Epidermal melanocyte (primary cell): ENCODE measurements around the gene SFXN4.
"Not testable (repeated sequence)": the region's sequence is repeated elsewhere in the genome, so short reads cannot be mapped to it uniquely, and the experiment has no call there.

Source experiments
- DNase-seq: peaks from one replicate; pipeline ENCODE4 v3.0.0; 2011; ENCODE audit warnings: low spot score; ENCODE audit not compliant: insufficient read length

SFXN4 gene

DNA sequence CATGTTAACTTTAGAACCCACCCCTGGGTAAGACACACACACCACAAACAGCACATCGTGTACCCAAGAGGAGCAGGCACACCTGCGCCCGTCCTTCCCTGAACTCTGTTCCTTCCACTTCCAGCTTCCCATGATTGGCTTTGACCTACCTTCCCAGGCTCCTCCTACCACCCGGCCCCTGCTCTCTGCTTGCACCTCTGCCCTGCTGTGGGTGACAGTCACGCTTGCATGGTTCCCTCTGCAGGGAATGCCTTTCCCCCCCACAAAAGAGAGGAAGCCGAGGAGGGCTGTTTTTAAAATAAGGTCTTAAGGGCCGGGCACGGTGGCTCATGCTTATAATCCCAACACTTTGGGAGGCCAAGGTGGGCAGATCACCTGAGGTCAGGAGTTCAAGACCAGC lies 16.4 kb downstream of the SFXN4 start:
- no peak for DNase-seq

DNA sequence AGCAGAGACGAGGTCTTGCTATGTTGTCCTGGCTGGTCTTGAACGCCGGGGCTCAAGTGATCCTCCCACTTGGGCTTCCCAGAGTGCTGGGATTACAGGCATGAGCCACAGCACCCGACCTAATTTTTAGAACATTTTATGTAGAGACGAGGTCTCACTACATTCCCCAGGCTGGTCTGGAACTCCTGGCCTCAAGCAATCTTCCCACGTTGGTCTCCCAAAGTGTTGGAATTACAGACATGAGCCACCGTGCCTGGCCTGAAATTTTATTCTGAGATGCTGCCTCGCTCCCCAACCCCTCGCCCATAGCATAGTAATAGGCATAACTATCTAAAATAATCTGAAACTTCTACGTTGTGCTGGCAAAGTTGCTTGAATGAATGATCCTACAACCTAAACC lies 21.9 kb downstream of the SFXN4 start:
- DNase-seq: no peak

DNA sequence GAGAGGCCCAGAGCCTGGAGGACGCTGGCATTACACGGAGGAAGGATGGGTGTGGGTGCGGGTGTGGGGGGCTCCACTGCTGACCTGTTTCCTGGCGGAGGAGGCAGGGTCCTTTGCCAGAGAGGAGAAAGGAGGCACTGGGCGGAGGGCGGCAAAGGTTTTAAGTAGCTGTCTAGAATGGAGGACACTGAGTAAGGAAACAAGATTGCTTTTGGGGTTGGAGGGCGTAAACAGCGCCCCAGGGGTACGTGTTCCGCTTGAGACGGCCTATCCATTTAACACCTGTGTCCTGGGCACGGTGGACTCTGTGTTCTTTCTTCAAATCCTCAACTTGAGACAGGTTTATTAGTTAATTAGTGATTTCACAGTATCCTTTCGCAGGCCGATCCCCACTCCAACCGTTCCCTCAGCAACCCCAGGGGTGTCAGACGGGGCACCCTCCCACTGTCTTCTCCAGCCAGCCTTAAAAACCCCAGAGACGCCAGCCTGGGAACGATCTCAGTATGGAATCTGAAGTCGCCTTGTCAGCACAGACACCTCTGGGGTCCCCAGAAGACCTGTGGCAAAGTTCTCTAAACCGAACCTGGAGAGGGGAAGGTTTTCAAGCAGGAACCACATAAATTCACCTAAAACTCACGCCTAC lies 24.8 kb downstream of the SFXN4 start:
- DNase-seq: no peak

DNA sequence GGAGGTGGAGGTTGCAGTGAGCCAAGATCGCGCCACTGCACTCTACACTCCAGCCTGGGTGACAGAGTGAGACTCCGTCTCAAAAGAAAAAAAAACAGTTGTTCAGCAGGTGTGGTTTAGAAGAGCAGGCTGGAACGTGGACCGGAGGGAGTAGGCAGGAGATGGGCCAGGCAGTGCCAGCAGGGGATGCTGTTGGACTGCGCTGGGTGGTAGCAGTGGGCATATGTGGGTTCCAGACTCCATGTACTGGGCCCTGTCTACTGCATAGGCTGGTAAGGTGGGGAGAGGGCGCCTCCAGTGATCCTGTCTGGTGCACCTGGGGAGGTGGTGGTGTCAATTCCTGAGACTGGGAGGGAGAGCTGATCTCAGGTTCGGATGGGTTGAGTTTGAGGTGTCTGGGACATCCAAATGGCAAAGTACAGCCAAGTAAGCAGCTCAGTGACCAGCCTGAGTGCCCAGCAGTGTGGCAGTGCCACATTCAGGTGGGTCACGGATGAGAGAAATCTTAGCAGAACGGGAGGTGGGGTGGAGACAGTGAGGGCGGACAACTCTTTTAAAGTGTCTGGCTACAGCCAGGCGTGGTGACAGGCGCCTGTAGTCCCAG lies 25.9 kb downstream of the SFXN4 start:
- no peak for DNase-seq

DNA sequence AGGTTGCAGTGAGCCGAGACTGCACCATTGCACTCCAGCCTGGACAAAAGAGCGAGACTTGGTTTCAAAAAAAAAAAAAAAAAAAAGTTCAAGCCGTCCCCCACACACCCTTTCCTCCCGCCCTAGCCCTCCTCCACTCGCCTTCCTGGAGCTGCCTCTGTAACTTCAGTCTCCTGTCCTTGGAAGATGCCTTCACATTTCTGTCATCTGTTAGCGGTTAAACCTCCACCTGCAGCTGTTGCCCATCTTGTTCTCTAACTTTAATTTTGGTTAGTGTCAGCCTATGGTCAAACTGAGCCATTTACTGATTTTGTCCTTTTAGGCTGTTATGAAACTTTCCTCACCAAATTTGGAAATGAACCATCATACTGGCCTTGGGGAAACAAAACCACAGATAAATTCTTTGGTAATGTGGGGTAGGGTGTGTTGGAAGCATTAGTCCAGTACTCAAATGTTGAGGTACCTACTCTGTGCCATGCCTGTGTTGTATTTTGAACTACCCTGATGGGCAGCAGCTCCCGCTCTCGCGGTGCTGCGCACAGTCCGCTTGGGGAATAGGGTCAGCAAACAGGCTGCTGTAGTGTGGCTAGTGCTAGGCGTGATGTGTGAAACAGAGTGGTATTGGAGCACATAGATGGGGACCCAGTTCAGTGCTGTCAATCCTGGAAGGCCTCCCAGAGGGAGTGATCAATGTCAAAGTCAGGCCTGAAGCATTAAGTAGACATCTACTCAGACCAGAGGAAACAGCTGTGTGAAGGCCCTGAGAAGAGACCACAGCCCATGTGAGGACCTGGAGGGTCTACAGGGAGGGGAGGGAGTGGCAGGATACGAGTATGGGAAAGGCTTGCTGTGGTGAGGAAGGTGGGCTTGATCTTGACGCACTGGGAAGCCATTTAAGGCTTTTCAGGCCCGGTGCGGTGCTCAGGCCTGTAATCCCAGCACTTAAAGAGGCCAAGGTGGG lies 26.9 kb downstream of the SFXN4 start:
- no peak for DNase-seq

DNA sequence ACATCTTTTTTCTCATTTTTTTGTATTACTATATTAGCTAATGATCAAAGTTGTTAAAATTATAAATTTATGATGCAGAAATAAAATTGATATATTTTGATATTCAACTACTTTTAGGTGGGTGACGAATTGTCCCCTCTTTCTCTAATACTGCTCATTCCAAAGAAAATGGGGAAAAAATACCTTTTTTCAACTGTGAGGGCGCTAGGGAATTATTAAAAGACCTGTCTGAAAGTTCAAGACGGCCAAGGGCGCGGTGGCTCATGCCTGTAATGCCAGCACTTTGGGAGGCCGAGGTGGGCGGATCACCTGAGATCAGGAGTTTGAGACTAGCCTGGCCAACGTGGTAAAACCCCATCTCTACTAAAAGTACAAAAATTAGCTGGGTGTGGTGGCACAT lies 27.6 kb downstream of the SFXN4 start:
- DNase-seq: not testable (repeated sequence)

DNA sequence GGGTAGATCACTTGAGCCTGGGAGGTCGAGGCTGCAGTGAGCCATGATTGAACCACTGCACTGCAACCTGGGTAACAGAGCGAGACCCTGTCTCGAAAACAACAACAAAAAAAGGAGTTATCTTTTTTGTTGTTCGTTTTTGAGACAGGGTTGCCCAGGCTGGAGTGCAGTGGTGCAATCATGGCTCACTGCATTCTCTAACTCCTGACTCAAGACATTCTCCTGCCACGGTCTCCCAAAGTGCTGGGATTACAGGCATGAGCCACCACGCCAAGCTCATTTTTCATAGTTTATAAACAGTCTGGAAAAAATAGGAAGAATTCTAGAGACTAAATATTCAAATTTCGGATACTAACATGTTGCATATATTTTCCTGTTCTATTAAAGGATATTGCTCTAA lies 29.4 kb downstream of the SFXN4 start:
- no peak for DNase-seq

DNA sequence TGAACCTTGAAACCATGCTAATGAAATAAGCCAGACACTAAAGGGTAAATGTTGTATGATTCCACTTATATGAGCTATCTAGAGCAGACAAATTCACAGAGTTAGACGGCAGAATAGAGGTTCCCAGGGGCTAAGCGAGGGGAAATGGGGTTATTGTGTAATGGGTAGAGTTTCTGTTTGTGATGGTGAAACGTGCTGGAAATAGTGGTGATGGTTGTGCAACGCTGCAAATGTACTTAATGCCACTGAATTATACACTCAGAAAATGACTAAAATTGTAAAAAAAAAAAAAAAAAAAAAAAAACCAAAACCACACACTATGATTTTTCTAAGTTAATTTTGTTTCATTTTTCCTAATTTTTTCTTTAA lies 30.0 kb downstream of the SFXN4 start:
- no peak for DNase-seq

DNA sequence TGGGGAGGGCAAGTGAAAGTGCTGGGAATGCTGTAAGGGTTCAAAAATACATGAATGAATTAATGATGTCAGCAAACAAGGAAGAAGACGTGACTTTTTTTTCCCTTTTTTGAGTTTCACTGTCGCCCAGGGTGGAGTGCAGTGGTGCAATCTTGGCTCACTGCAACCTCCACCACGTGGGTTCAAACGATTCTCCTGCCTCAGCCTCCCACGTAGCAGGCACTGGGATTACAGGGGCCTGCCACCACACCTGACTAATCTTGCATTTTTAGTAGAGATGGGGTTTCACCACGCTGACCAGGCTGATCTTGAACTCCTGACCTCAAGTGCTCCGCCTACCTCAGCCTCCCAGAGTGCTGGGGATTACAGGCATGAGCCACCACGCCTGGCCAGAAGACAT lies 31.6 kb downstream of the SFXN4 start:
- DNase-seq: no peak

DNA sequence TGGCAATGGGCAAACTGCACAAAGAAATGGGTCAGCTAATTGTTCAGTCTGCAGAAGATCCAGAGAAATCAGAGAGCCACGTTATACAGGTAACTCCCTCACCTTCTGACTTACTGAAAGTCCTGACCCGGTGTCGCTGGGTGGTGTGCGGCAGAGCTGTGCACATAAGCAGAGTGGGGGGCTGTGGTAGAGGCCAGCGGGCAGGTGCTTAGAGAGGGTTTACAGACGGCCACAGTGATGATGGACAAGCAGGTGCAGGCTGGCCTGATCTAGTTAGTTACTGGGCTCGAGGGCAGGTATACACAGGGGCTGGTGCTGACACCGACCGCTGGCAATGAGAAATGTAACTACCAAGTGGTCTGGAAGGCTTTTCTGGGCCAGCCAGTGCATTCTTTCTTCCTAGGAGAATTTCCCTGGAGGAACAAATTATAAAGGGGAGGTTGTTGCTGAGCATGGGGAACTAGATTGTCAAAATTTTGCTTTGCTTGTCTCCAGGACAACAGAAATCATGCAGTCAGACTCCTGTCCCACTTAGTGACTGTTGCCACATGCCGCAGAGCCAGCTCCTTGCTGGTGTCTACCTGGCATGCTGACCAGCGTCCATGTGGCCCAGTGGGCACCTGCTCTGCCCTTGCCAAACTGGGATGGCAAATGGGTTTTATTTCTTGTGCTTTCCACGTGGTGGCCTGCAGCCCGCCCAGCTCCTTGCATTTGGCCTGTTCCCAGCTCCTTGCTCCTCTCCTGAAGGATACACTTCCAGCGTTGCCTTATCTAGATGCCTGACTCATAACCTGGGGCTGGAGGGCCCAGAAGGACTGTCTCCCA lies 32.8 kb downstream of the SFXN4 start:
- no peak for DNase-seq

DNA sequence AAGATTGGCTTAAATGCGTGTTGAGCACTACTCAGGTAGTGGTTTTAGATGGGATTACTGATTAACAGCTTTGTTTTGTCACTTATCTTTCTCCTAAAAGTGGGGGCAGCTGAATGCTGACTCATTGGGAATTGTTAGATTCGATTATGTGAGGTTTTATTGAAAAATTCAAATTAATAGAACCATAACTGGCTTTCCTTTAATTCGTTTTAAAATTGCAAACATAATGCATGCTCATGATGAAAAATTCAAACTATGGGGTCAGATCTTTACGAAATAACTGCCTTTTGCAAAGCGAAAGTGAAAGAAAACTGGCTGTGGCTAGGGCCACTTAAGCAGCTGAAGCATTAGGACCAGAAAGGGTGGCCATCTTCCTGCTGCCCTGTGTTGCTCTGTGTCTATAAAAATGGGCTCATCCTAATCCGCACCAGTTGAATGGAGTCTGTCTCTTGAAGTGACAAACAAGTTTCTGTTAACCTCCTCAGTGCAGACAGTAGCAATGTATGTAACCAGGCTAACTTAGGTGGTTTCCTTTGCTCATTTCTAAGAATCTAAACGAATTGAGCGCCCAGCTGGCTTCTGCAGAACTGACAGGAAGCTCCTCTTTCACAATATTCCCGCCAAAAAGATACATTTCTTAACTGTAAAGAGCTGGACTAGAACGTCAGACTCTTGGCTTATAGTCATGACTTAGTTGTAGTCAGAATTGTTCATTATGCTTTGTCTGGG lies 33.8 kb downstream of the SFXN4 start:
- DNase-seq: no peak

DNA sequence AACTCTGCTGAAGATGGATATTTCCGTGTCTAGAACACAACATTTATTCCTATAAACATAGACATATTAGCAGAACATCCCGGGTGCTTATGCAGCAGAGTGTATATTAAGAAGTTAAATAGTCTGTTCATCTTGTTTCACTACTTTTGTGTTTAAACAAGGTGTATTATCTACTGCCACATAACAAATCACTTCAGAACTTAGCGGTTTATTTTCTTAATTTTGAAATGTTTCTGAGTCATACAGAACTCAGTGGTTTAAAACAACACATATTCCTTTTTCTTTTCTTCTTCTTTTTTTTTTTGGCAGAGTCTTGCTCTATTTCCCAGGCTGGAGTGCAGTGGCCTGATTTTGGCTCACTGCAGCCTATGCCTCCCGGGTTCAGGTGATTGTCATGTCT lies 35.8 kb downstream of the SFXN4 start:
- no peak for DNase-seq

DNA sequence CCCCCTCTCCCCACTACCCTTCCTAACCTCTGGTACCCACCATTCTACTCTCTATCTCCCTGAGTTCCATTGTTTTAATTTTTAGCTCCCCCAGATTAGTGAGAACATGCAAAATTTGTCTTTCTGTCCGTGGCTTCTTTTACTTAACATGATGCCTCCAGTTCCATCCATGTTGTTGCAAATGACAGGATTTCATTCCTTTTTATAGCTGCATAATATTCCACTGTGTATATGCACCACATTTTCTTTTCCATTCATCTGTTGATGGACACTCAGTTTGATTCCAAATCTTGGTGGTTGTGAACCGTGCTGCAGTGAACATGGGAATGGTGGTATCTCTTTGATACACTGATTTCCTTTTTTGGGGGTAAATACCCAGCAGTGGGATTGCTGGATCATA lies 39.6 kb downstream of the SFXN4 start:
- DNase-seq: no peak

DNA sequence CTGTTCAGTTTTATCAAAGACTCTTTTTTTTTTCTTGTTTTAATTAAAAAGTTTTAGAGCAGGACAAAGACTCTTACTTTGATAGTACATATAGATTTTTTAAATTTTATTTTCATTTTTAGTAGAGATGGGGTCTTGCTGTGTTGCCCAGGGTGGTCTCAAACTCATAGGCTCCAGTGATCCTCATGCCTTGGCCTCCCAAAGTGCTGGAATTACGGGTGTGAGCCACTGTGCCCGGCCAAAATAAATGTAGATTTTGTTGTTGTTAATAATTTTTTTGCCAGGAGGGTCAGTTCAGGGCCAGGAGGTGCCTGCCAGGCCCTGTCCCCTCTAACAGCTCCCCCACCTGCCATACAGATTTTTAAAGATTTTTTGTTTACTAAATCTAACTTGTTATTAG lies 44.6 kb downstream of the SFXN4 start:
- DNase-seq: no peak

DNA sequence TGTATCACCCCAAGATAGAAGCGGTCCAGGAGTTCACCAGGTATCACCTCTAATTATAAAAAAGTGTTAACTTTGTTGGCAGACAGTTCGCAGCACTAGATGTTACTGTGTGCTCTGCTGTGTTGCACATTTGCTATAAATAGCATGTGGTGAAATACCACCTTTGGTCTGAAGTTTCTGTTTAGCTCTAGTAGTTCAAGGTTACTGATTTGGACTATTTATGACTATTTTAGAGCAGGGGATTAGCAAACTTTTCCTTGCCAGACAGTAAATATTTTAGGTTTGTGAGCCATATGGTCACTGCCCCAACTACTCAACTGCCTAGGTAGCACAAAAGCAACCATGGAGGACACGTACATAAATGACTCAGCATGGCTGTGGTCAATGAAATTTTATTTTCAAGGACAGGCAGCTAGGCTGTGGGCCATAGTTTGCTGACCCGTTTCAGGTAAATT lies 45.1 kb downstream of the SFXN4 start:
- no peak for DNase-seq

DNA sequence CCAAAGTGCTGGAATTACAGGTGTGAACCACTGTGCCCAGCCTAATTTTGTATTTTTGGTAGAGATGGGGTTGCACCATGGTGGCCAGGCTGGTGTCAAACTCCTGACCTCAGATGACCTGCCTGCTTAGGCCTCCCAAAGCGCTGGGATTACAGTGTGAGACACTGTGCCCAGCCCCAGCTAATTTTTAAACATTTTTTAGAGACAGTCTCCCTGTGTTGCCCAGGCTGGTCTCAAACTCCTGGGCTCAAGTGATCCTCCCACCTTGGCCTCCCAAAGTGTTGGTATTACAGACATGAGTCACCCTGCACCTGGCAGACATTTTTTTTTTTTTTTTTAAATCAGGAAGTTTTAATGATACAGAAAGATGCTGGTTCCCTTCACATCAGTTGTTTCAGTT lies 46.1 kb downstream of the SFXN4 start:
- DNase-seq: no peak

DNA sequence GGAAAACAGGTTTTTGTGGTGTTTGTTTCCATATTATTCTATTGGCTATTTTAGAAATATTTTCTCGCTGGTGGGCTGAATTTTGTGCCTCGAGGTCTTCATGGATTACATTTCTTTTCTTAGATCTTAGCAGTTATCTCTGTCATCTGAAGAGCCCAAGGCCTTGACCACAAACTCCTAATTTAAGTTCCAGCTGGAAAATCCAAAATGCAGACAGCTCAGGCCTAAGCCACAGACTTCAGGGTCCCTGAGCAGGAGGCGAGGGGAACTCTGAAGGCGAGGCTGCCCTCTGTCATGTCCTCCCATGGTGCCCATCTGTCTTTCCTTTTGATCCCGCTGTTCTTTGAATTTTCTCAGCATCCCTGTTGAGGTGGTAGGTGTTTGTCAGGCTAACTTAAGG lies 47.3 kb downstream of the SFXN4 start:
- DNase-seq: no peak

DNA sequence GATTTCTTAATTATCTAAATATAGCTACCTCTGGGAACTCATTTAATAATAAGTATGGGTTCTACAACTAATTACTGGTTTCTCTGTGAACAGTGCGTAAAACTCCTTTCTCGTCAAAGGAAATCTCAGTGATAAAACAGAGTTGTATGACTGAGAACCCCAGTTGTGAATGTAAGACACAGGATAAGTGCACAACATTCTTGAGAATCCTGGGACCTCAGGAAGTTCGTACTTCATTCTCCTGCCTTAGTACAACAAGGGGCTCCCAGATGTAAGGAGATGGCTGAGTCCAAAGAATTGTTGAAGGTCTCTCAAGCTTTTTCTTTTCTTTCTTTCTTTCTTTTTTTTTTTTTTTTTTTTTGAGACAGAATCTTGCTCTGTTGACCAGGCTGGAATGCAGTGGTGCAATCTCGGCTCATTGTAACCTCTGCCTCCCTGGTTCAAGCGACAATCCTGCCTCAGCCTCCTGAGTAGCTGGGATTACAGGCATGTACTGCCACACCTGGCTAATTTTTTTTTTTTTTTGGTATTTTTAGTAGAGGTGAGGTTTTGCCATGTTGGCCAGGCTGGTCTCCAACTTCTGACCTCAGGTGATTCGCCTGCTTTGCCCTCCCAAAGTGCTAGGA lies 49.1 kb downstream of the SFXN4 start:
- no peak for DNase-seq

DNA sequence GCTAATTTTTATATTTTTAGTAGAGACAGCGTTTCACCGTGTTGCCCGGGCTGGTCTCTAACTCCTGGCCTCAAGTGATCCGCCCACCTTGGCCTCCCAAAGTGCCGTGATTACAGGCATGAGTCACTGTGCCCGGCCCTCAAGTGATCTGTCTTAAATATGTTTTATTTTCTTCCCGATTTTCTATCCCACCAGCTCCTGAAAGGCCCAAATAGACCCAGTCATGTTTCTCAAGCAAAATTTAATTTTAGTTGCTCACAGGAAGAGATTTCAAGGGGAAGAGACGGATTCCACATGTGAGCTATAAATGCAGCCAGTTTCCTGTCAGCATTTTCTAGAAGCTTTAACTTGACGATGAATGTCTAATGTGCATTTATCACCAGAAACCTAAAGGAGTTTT lies 49.6 kb downstream of the SFXN4 start:
- no peak for DNase-seq
